ENCODE results near the gene MMAB. TPM values are rescaled to one million over a fixed set of nuclear protein-coding genes. Genes with fewer than 3 reads are reported as not detected.

Gene MMAB
- total RNA-seq, 2 experiments from 2014 or later: 42.8 to 44.3 TPM

- CTCF ChIA-PET: no interaction called here
- POLR2A ChIA-PET: no interaction called here
- ATAC-seq (no peak), DNase-seq (no peak)
- no peaks in the 10 kb centered on the region for H3K4me1 Mint-ChIP-seq (ENCODE audit: low read depth)
- no peaks in the 10 kb centered on the region for H3K27me3 Mint-ChIP-seq (ENCODE audit: low read depth)
- H3K27ac Mint-ChIP-seq: no peak overlapping the region
- H3K36me3 Mint-ChIP-seq (ENCODE audit: low read depth): no peaks in the 10 kb centered on the region
- H3K4me3 Mint-ChIP-seq: no peak overlapping the region
- no peaks in the 10 kb centered on the region for H3K9me3 Mint-ChIP-seq (ENCODE audit: insufficient read depth)
These were observed 40.4 kb downstream of the MMAB start for GRCh38 chr12:109532721-109533486.

GRCh38 chr12:109531411-109531810, 41.9 kb downstream of the MMAB start:
- POLR2A ChIA-PET: no interaction called here
- H3K36me3 Mint-ChIP-seq (ENCODE audit: low read depth): peaks cover 1% of the 10 kb centered on the region
- no peaks in the 10 kb centered on the region for H3K27me3 Mint-ChIP-seq (ENCODE audit: low read depth)
- H3K4me3 Mint-ChIP-seq: no peak overlapping the region
- H3K4me1 Mint-ChIP-seq (ENCODE audit: low read depth): no peaks in the 10 kb centered on the region
- H3K27ac Mint-ChIP-seq: no peak overlapping the region
- no peak for DNase-seq
- H3K9me3 Mint-ChIP-seq (ENCODE audit: insufficient read depth): no peaks in the 10 kb centered on the region
- ATAC-seq: no peak
- CTCF ChIA-PET: no interaction called here

GRCh38 chr12:109529691-109530640, 43.3 kb downstream of the MMAB start:
- H3K27ac Mint-ChIP-seq: no peak overlapping the region
- no peak overlapping the region for H3K4me3 Mint-ChIP-seq
- DNase-seq (no peak), ATAC-seq (no peak)
- ChIA-PET POLR2A (no interaction called here), CTCF (interaction anchor here (1.0 to 1.3 kb wide), 2 partner anchors 11 to 245 kb away, joined by 3 to 7 read pairs; no protein-coding TSS in a partner anchor)
- no peaks in the 10 kb centered on the region for H3K27me3 Mint-ChIP-seq (ENCODE audit: low read depth)
- no peaks in the 10 kb centered on the region for H3K9me3 Mint-ChIP-seq (ENCODE audit: insufficient read depth)
- peaks cover 1% of the 10 kb centered on the region for H3K36me3 Mint-ChIP-seq (ENCODE audit: low read depth)
- no peaks in the 10 kb centered on the region for H3K4me1 Mint-ChIP-seq (ENCODE audit: low read depth)

- Mint-ChIP-seq H3K36me3 (ENCODE audit: low read depth) (peaks cover 4% of the 10 kb centered on the region), H3K4me1 (ENCODE audit: low read depth) (no peaks in the 10 kb centered on the region), H3K27me3 (ENCODE audit: low read depth) (no peaks in the 10 kb centered on the region), H3K4me3 (no peak overlapping the region), H3K27ac (no peak overlapping the region), H3K9me3 (ENCODE audit: insufficient read depth) (no peaks in the 10 kb centered on the region)
- ChIA-PET CTCF (no interaction called here), POLR2A (no interaction called here)
- ATAC-seq (no peak), DNase-seq (no peak)
These were observed 45.7 kb downstream of the MMAB start for GRCh38 chr12:109527489-109528123.

- Mint-ChIP-seq H3K36me3 (ENCODE audit: low read depth) (peaks cover 16% of the 10 kb centered on the region), H3K4me3 (no peak overlapping the region), H3K27ac (no peak overlapping the region), H3K9me3 (ENCODE audit: insufficient read depth) (no peaks in the 10 kb centered on the region), H3K27me3 (ENCODE audit: low read depth) (no peaks in the 10 kb centered on the region), H3K4me1 (ENCODE audit: low read depth) (no peaks in the 10 kb centered on the region)
- ATAC-seq: no peak
- ChIA-PET CTCF (interaction anchor here (0.7 to 1.7 kb wide), 2 partner anchors 72 to 248 kb away, joined by 3 to 5 read pairs; no protein-coding TSS in a partner anchor), POLR2A (no interaction called here)
- no peak for DNase-seq
These were observed 48.1 kb downstream of the MMAB start for GRCh38 chr12:109525279-109525585.

GRCh38 chr12:109524466-109525278, 48.6 kb downstream of the MMAB start:
- Mint-ChIP-seq H3K9me3 (ENCODE audit: insufficient read depth) (no peaks in the 10 kb centered on the region), H3K4me1 (ENCODE audit: low read depth) (no peaks in the 10 kb centered on the region), H3K36me3 (ENCODE audit: low read depth) (peaks cover 16% of the 10 kb centered on the region), H3K27me3 (ENCODE audit: low read depth) (no peaks in the 10 kb centered on the region), H3K4me3 (no peak overlapping the region), H3K27ac (no peak overlapping the region)
- no peak for DNase-seq
- ATAC-seq: no peak
- ChIA-PET POLR2A (no interaction called here), CTCF (interaction anchor here (0.7 to 1.7 kb wide), 3 partner anchors 72 to 249 kb away, joined by 3 to 5 read pairs (median 3); no protein-coding TSS in a partner anchor)

- Mint-ChIP-seq H3K27ac (no peak overlapping the region), H3K27me3 (ENCODE audit: low read depth) (no peaks in the 10 kb centered on the region), H3K36me3 (ENCODE audit: low read depth) (peaks cover 21% of the 10 kb centered on the region), H3K4me1 (ENCODE audit: low read depth) (no peaks in the 10 kb centered on the region), H3K9me3 (ENCODE audit: insufficient read depth) (no peaks in the 10 kb centered on the region), H3K4me3 (no peak overlapping the region)
- no peak for ATAC-seq
- no peak for DNase-seq
- ChIA-PET POLR2A (no interaction called here), CTCF (no interaction called here)
These were observed 49.8 kb downstream of the MMAB start for GRCh38 chr12:109523504-109523903.

- DNase-seq (no peak), ATAC-seq (no peak)
- H3K36me3 Mint-ChIP-seq (ENCODE audit: low read depth): peaks cover 21% of the 10 kb centered on the region
- ChIA-PET CTCF (no interaction called here), POLR2A (no interaction called here)
- no peak overlapping the region for H3K4me3 Mint-ChIP-seq
- H3K27ac Mint-ChIP-seq: no peak overlapping the region
- no peaks in the 10 kb centered on the region for H3K9me3 Mint-ChIP-seq (ENCODE audit: insufficient read depth)
- H3K27me3 Mint-ChIP-seq (ENCODE audit: low read depth): no peaks in the 10 kb centered on the region
- no peaks in the 10 kb centered on the region for H3K4me1 Mint-ChIP-seq (ENCODE audit: low read depth)
These were observed 50.2 kb downstream of the MMAB start for GRCh38 chr12:109523071-109523470.

GRCh38 chr12:109521831-109522230, 51.5 kb downstream of the MMAB start:
- H3K4me3 Mint-ChIP-seq: no peak overlapping the region
- H3K4me1 Mint-ChIP-seq (ENCODE audit: low read depth): no peaks in the 10 kb centered on the region
- no peaks in the 10 kb centered on the region for H3K9me3 Mint-ChIP-seq (ENCODE audit: insufficient read depth)
- DNase-seq (no peak), ATAC-seq (no peak)
- H3K27ac Mint-ChIP-seq: no peak overlapping the region
- POLR2A ChIA-PET: no interaction called here
- CTCF ChIA-PET: interaction anchor here (1.6 kb wide), 1 partner anchor 253 kb away, joined by 10 read pairs; no protein-coding TSS in a partner anchor
- H3K36me3 Mint-ChIP-seq (ENCODE audit: low read depth): peaks cover 24% of the 10 kb centered on the region
- H3K27me3 Mint-ChIP-seq (ENCODE audit: low read depth): no peaks in the 10 kb centered on the region

GRCh38 chr12:109519787-109520186, 53.5 kb downstream of the MMAB start:
- Mint-ChIP-seq H3K4me3 (no peak overlapping the region), H3K4me1 (ENCODE audit: low read depth) (no peaks in the 10 kb centered on the region), H3K9me3 (ENCODE audit: insufficient read depth) (no peaks in the 10 kb centered on the region), H3K27ac (no peak overlapping the region), H3K36me3 (ENCODE audit: low read depth) (peaks cover 24% of the 10 kb centered on the region), H3K27me3 (ENCODE audit: low read depth) (no peaks in the 10 kb centered on the region)
- ChIA-PET CTCF (interaction anchor here (0.9 to 1.7 kb wide), 13 partner anchors 10 to 329 kb away, joined by 3 to 7 read pairs (median 4); partner anchors contain the start of genes MMAB and MVK), POLR2A (no interaction called here)
- ATAC-seq: no peak
- DNase-seq: no peak
